Skeletal muscle tissue (tissue), 4 donors: Measurements from ENCODE around the gene TMC3. TPM values are rescaled to one million over a fixed set of nuclear protein-coding genes. Genes with fewer than 3 reads are reported as not detected.
"Not testable (repeated sequence)": the region's sequence is repeated elsewhere in the genome, so short reads cannot be mapped to it uniquely, and the experiment has no call there.

Experiments
- H3K27ac ChIP-seq: one replicate; pipeline ENCODE4 v1.7.0; 2013; ENCODE audit warnings: mild to moderate bottlenecking, low read depth, low read length, inconsistent platforms
- H3K27me3 ChIP-seq, 3 donors: one replicate each; pipeline ENCODE4 v1.7.0; 2013; ENCODE audit warnings: low read length in 3 of 3; ENCODE audit not compliant: control insufficient read depth in 3 of 3, insufficient read depth in 3 of 3
- H3K36me3 ChIP-seq, 3 donors: one replicate each; pipeline ENCODE4 v1.7.0; 2013; ENCODE audit warnings: low read length in 3 of 3; ENCODE audit not compliant: control insufficient read depth in 3 of 3, insufficient read depth in 3 of 3
- H3K4me1 ChIP-seq, 3 donors: one replicate each; pipeline ENCODE4 v1.7.0; 2013; ENCODE audit warnings: low read length in 3 of 3, mild to moderate bottlenecking in 3 of 3; ENCODE audit not compliant: control insufficient read depth in 3 of 3, insufficient read depth in 3 of 3
- H3K4me3 ChIP-seq, 3 donors: one replicate each; pipeline ENCODE4 v1.7.0; 2013; ENCODE audit warnings: low read length in 3 of 3
- H3K9ac ChIP-seq, 3 donors: one replicate each; pipeline ENCODE4 v1.7.0; 2013; ENCODE audit warnings: low read length in 3 of 3, mild to moderate bottlenecking in 3 of 3, moderate library complexity in 2 of 3, low read depth in 1 of 3
- H3K9me3 ChIP-seq, 3 donors: one replicate each; pipeline ENCODE4 v1.7.0; 2013; ENCODE audit warnings: low read length in 3 of 3; ENCODE audit not compliant: control insufficient read depth in 3 of 3
- total RNA-seq: library from RNA; depleted of rRNA; stranded (reverse); fragments of >200 nt; gene quantifications from one replicate; pipeline ENCODE4 v1.2.3, GENCODE V29; 2014
- donor health status: Osteomylitis.

Gene TMC3
- total RNA-seq, 1 donor from 2014 or later: not detected

DNA sequence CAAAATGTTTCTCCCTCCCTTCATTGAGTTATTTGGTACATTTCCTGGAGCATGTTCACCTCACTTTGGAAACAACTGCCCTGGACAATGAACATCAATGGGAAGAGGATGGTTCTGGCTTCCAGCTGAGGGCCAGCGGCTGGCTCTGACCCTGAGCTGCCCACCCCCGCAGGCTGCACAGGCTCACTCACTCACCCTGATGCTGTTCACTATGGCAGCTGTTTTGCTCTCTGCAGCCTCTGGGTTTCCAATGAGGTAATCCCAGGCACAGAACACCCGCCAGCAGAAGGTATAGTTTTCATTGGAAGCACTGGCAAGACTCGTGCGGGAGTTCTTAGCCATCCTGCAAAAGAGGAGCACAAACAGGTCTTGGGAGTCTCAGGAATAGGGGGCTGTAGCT, 17.8 kb downstream of the TMC3 start:
- Histone ChIP-seq H3K36me3 (no peaks in the 10 kb centered on the region), H3K27me3 (no peaks in the 10 kb centered on the region), H3K9me3 (no peaks in the 10 kb centered on the region), H3K4me1 (no peaks in the 10 kb centered on the region), H3K4me3 (no peak overlapping the region), H3K9ac (no peak overlapping the region), H3K27ac (no peak overlapping the region)

DNA sequence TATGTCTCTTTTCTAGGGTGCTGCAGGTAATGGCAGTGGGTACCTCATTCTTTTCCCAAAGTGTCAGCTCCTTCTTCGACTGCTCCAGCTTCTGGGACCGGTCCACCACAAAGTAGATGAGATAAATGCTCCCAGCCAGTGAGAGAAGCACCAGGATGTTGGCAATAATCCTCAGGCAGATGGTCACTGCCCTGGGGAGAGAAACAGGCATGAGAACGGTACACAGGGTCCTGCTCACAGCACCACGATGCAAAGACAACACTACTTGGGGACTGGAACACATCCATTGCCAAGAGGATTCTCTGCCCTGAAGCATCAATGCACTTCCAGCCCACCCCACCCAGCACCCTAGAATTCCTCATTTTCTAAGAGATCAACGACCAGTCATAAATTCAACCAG, 22.4 kb downstream of the TMC3 start:
- Histone ChIP-seq H3K27ac (no peak overlapping the region), H3K36me3 (no peaks in the 10 kb centered on the region), H3K9ac (no peak overlapping the region), H3K9me3 (no peaks in the 10 kb centered on the region), H3K4me3 (no peak overlapping the region), H3K4me1 (no peaks in the 10 kb centered on the region), H3K27me3 (no peaks in the 10 kb centered on the region)

DNA sequence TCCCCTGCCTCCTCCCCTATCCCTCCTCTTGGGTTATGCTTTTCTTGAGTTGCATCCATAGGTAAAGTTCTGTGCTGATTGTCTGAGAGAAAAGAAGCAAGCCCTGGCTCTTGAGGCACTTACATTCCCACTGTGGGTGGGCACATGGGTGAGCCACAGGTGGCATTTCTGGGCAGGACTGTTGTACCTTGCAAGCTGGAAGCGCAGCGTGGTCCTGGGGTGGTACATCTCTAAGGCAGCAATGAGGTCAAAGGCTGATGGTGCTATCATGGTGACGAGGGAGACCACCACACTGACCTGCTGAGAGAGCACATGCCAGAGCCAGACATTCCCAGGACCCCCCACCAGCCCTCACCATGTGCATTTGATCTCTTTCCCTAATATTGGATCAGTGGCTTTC, 24.7 kb downstream of the TMC3 start:
- Histone ChIP-seq H3K9ac (no peak overlapping the region), H3K27ac (no peak overlapping the region)

DNA sequence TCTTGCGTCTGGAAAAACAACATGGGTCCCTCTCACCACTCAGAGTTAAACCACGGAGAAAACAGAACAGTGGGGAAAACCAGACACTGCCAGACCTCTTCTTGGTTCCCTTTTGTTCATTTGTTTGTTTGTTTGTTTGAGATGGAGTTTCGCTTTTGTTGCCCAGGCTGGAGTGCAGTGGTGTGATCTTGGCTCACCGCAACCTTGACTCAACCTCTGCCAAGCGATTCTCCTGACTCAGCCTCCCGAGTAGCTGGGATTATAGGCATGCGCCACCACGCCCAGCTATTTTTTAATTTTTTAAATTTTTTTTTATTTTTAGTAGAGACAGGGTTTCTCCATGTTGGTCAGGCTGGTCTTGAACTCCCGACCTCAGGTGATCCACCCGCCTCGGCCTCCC, 25.3 kb downstream of the TMC3 start:
- H3K27me3 ChIP-seq, H3K4me3 ChIP-seq, H3K9ac ChIP-seq, H3K36me3 ChIP-seq, H3K9me3 ChIP-seq, H3K4me1 ChIP-seq, H3K27ac ChIP-seq: not testable (repeated sequence)

More for the DNA sequence above, 24.7 kb downstream of the TMC3 start:
- no peaks in the 10 kb centered on the region for H3K9me3 ChIP-seq
- H3K36me3 ChIP-seq: no peaks in the 10 kb centered on the region
- no peaks in the 10 kb centered on the region for H3K4me1 ChIP-seq
- no peak overlapping the region for H3K4me3 ChIP-seq
- H3K27me3 ChIP-seq: no peaks in the 10 kb centered on the region

DNA sequence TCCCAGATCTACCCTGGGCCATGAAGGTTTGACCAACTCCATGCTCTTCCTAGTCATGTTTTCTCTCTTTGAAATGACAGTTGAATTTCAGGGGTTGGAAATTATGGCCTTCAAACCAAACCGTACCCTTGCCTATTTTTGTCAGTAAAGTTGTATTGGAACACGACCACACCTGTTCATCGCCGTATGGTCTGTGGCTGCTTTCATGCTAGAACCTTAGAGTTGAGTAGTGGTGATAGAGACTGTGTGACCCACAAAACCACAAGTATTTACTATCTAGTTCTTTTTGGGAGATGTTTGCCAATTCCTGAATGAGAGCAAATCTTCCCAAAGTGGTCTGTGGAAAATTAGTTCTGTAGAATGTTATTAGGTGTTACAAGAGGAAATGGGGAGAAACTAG, 26.1 kb downstream of the TMC3 start:
- no peak overlapping the region for H3K9ac ChIP-seq
- no peaks in the 10 kb centered on the region for H3K4me1 ChIP-seq
- no peak overlapping the region for H3K27ac ChIP-seq
- no peaks in the 10 kb centered on the region for H3K9me3 ChIP-seq
- no peak overlapping the region for H3K4me3 ChIP-seq
- H3K36me3 ChIP-seq: no peaks in the 10 kb centered on the region
- H3K27me3 ChIP-seq: no peaks in the 10 kb centered on the region

DNA sequence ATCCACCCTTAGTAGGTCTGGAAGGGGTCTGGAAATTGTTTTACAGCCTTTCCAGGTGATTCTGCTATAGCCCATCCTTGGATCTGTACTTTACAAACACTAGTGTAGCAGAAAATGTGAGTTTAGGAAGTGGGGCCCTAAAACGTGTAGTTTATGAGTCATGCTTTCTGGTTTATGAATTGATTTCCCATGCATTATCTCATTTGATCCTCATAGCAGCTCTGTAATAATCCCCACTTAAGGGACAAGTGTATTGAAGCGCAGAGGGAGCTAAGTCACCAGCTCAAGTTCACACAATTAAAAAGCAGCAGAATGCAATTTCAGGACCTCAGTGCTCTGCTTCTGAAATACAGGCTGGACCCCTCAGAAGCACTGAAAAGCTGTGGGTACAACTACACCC, 27.4 kb downstream of the TMC3 start:
- H3K36me3 ChIP-seq: no peaks in the 10 kb centered on the region
- H3K27ac ChIP-seq: no peak overlapping the region

DNA sequence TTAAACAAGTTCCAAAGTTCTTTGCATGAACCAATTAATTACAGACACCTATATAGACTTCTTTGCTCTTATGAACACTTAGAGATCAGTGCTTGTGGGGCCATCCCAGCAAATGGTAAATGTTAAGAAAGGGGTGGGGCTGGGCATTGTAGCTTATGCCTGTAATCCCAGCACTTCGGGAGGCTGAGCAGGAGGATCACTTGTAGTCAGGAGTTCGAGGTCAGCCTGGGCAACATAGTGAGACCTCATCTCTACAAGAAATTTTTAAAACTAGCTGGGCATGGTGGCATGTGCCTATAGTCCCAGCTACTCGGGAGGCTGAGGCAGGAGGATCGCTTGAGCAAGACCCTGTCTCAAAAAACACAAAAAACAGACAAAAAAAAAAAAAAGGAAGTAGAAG, 30.6 kb downstream of the TMC3 start:
- H3K4me3 ChIP-seq: no peak overlapping the region
- no peak overlapping the region for H3K27ac ChIP-seq
- no peaks in the 10 kb centered on the region for H3K36me3 ChIP-seq
- H3K27me3 ChIP-seq: peaks cover 0 to 5% (median 3%) of the 10 kb centered on the region in 3 donors
- no peak overlapping the region for H3K9ac ChIP-seq
- no peaks in the 10 kb centered on the region for H3K4me1 ChIP-seq
- no peaks in the 10 kb centered on the region for H3K9me3 ChIP-seq

More for the DNA sequence above, 27.4 kb downstream of the TMC3 start:
- Histone ChIP-seq H3K4me3 (no peak overlapping the region), H3K9me3 (no peaks in the 10 kb centered on the region), H3K9ac (no peak overlapping the region), H3K4me1 (no peaks in the 10 kb centered on the region), H3K27me3 (no peaks in the 10 kb centered on the region)

DNA sequence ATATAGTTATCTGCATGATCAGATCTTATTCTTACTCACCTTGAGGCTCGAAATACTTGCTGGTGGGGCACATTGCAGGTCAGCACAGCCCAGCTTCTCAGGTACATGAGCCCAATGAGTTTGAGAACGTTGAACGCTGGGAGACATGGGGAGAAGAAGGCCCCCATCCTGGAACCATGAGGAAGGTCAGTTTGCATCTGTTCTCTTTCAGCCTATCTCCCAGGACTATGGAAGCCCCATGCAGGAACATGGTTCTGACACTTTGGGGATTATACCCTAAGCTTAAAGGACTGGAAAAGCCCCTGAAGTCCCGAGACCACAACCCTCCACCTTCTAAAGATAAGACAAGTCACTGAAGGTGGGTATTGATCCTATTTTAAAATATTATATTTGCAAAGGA, 32.7 kb downstream of the TMC3 start:
- Histone ChIP-seq H3K4me3 (no peak overlapping the region), H3K4me1 (peaks cover 5 to 12% (median 8%) of the 10 kb centered on the region in 3 donors), H3K36me3 (no peaks in the 10 kb centered on the region), H3K9ac (no peak overlapping the region), H3K27me3 (peaks cover 0 to 8% (median 3%) of the 10 kb centered on the region in 3 donors), H3K27ac (no peak overlapping the region), H3K9me3 (no peaks in the 10 kb centered on the region)

DNA sequence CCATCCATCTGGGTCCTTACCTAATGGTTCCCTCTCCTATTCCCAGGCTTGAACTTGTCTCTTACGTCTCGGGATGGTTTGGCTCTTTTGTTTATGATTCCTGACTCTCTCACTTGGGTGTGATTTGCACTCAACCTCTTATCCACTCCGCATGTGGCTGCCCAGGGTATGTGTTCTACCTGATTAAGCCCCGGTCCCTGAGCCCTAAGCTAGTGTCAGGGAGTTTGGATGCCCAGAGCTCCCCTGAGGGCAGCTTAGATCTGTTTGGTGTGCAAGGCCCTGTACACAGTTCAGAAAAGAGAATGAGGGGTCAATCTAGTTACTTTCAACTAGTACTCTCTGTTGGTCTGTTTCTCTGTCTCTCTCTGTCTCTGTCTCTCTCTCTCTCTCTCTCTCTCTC, 34.2 kb downstream of the TMC3 start:
- peaks cover 5 to 12% (median 8%) of the 10 kb centered on the region in 3 donors for H3K4me1 ChIP-seq
- H3K9me3 ChIP-seq: no peaks in the 10 kb centered on the region
- H3K27me3 ChIP-seq: peaks cover 0 to 8% (median 3%) of the 10 kb centered on the region in 3 donors
- H3K4me3 ChIP-seq: no peak overlapping the region
- no peak overlapping the region for H3K9ac ChIP-seq
- H3K27ac ChIP-seq: no peak overlapping the region
- H3K36me3 ChIP-seq: no peaks in the 10 kb centered on the region

DNA sequence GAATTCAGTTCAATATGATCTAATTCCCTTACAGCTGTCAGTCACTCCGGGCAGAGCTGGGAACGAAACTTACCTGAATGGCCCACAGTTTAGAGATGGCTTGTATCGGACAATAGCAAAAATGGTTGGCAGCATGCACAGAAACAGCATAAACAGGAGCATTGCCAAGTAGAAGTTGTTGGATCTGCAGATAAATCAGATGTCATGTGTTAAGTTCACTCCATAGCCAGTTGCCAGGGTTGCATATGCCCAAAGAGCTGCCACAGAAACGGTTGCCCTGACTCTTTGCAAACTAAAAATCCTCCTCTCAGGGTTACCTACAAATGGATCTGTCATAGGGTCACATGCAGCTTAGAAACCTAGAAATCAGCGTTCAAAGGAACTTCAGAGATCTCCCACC, 34.7 kb downstream of the TMC3 start:
- H3K27me3 ChIP-seq: peaks cover 0 to 8% (median 3%) of the 10 kb centered on the region in 3 donors
- no peak overlapping the region for H3K27ac ChIP-seq
- H3K4me3 ChIP-seq: no peak overlapping the region
- peaks cover 5 to 12% (median 8%) of the 10 kb centered on the region in 3 donors for H3K4me1 ChIP-seq
- no peaks in the 10 kb centered on the region for H3K36me3 ChIP-seq
- H3K9me3 ChIP-seq: no peaks in the 10 kb centered on the region
- H3K9ac ChIP-seq: no peak overlapping the region
